ENCODE data around the gene SULT4A1. TPM values are rescaled to one million over a fixed set of nuclear protein-coding genes. Genes with fewer than 3 reads are reported as not detected.

The SULT4A1 gene, protein sequence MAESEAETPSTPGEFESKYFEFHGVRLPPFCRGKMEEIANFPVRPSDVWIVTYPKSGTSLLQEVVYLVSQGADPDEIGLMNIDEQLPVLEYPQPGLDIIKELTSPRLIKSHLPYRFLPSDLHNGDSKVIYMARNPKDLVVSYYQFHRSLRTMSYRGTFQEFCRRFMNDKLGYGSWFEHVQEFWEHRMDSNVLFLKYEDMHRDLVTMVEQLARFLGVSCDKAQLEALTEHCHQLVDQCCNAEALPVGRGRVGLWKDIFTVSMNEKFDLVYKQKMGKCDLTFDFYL
- not detected for total RNA-seq

DNA sequence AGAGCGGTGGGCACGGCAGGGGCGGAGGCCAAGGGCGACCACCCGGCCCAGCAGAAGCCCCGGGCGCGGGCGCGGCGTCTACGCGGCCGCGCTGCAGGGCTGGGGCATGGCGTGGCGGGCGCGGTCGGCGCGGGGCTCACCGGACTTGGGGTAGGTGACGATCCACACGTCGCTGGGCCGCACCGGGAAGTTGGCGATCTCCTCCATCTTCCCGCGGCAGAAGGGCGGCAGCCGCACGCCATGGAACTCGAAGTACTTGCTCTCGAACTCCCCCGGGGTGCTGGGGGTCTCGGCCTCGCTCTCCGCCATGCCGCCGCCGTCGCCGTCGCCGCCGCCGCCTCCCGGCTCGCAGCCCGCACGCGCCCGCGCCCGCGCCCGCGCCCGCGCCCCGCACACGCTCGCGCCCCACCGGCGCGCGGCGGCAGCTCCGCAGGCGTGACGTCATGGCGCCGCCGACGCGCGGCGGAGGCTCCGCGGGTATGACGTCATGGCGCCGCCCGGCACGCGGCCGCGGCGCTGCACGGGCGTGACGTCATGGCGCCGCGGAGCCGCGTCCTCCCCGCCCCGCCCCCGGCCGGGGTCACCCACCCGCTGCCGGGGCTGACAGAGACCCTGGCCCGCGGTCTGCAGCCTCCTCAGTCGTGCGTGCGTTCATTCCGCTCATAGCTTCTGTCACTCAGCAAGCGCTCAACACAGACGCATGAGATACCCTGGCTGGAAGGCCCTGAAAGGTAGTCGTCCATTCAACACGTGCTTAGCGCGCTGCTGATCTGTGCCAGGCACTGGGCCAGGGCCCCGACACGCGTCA is at the start of gene SULT4A1:
Gene SULT4A1 (minus strand): TSS at position 440 of the 808 bp plus-strand sequence. CDS start 131 bp downstream, at position 309.
- WGBS, 2 donors: 8 to 14% methylated on average over 15 to 30 of the region's 121 CpGs
- H3K9me3 ChIP-seq: no peaks in the 10 kb centered on the region
- peaks cover 0 to 14% (median 0%) of the 10 kb centered on the region in 4 donors for H3K4me1 ChIP-seq
- TF ChIP-seq POLR2AphosphoS5 (IDR thresholded peaks at IDR 0.05): no peak
- TF ChIP-seq POLR2A (IDR thresholded peaks at IDR 0.05): no peak
- TF ChIP-seq EP300 (IDR thresholded peaks at IDR 0.05): no peak
- H3K4me3 ChIP-seq: peak within 1 kb of the TSS in 1 of 4 donors; percentile 21
- peak in 1 of 2 donors; percentile 82 for DNase-seq
- no peak within 1 kb of the TSS for H3K27ac ChIP-seq
- peaks cover 0 to 18% (median 7%) of the 10 kb centered on the region in 4 donors for H3K27me3 ChIP-seq
- no peaks in the 10 kb centered on the region for H3K36me3 ChIP-seq
- ATAC-seq (ENCODE audit: low FRiP score in 2 of 2): no peak

GRCh38 chr22:43911351-43911750 is 49.0 kb upstream of the SULT4A1 start:
- no peaks in the 10 kb centered on the region for H3K9me3 ChIP-seq
- DNase-seq: no peak
- WGBS, 2 donors: 22% methylated on average over 4 of the region's 4 CpGs
- ATAC-seq (ENCODE audit: low FRiP score in 2 of 2): no peak
- no peaks in the 10 kb centered on the region for H3K36me3 ChIP-seq
- TF ChIP-seq POLR2A (IDR thresholded peaks at IDR 0.05) (no peak), POLR2AphosphoS5 (IDR thresholded peaks at IDR 0.05) (no peak), CTCF (IDR thresholded peaks at IDR 0.05) (no peak), EP300 (IDR thresholded peaks at IDR 0.05) (no peak)
- no peak overlapping the region for H3K27ac ChIP-seq
- no peaks in the 10 kb centered on the region for H3K4me1 ChIP-seq
- H3K4me3 ChIP-seq: no peak overlapping the region
- H3K27me3 ChIP-seq: no peaks in the 10 kb centered on the region

DNA sequence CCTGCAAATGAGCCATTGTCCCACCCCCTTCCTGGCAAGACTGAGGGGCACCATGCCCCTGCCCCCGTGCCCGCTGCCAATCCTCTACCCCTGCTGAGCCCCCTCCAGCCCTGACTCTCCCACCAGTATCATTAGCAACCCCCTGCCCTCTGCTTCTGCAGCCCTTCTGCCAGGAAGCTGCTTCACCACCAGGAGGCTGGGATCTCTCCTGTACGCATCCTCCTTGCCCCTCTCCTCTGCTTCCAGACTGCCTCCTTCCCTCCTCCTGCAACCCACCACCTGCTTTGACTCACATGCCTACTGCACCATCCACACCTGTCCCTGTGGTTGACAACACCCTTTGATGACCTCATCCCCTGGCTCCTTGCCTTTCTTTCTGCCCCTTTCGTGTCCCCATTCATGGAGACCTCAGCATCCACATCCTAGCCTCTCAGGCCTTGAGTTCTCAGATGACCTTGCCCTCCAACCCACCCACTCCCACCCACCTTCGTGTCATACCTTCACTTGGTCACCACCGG is 47.9 kb upstream of the SULT4A1 start:
- Histone ChIP-seq H3K27me3 (no peaks in the 10 kb centered on the region), H3K36me3 (no peaks in the 10 kb centered on the region), H3K27ac (no peak overlapping the region), H3K4me3 (no peak overlapping the region), H3K4me1 (no peaks in the 10 kb centered on the region), H3K9me3 (no peaks in the 10 kb centered on the region)
- WGBS, 2 donors: 60 to 68% methylated on average over 6 of the region's 6 CpGs
- TF ChIP-seq CTCF (IDR thresholded peaks at IDR 0.05) (no peak), POLR2AphosphoS5 (IDR thresholded peaks at IDR 0.05) (no peak), EP300 (IDR thresholded peaks at IDR 0.05) (no peak), POLR2A (IDR thresholded peaks at IDR 0.05) (no peak)
- no peak for ATAC-seq (ENCODE audit: low FRiP score in 2 of 2)
- no peak for DNase-seq

DNA sequence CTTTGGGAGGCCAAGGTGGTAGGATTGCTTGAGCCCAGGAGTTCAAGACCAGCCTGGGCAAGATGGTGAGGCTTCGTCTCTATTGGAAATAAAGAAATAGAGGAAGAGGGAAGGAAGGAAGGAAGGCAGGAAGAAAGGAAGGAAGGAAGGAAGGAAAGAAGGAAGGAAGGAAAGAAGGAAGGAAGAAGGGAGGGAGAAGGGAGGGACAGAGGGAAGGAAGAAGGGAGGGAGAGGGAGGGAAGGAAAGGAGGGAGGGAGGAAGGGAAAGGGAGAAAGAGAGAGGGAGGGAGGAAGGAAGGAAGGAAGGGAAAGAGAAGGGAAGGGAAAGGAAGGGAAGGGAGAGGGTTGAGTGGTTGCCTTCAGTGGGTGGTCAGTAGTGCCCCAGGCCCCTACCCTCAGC is 47.4 kb upstream of the SULT4A1 start:
- Histone ChIP-seq H3K9me3 (no peaks in the 10 kb centered on the region), H3K27me3 (no peaks in the 10 kb centered on the region), H3K36me3 (no peaks in the 10 kb centered on the region), H3K4me3 (no peak overlapping the region), H3K27ac (no peak overlapping the region), H3K4me1 (no peaks in the 10 kb centered on the region)
- ATAC-seq (ENCODE audit: low FRiP score in 2 of 2) (no peak), DNase-seq (no peak)
- 61 to 84% methylated on average over 1 of the region's 1 CpG for WGBS, 2 donors
- TF ChIP-seq POLR2A (IDR thresholded peaks at IDR 0.05): no peak
- no peak for TF ChIP-seq CTCF (IDR thresholded peaks at IDR 0.05)
- no peak for TF ChIP-seq POLR2AphosphoS5 (IDR thresholded peaks at IDR 0.05)
- TF ChIP-seq EP300 (IDR thresholded peaks at IDR 0.05): no peak

GRCh38 chr22:43905681-43906080 is 43.4 kb upstream of the SULT4A1 start:
- Histone ChIP-seq H3K4me1 (no peaks in the 10 kb centered on the region), H3K36me3 (no peaks in the 10 kb centered on the region), H3K4me3 (no peak overlapping the region), H3K9me3 (no peaks in the 10 kb centered on the region), H3K27ac (no peak overlapping the region), H3K27me3 (no peaks in the 10 kb centered on the region)
- 43 to 55% methylated on average over 7 of the region's 7 CpGs for WGBS, 2 donors
- no peak for TF ChIP-seq CTCF (IDR thresholded peaks at IDR 0.05)
- no peak for TF ChIP-seq EP300 (IDR thresholded peaks at IDR 0.05)
- TF ChIP-seq POLR2AphosphoS5 (IDR thresholded peaks at IDR 0.05): no peak
- TF ChIP-seq POLR2A (IDR thresholded peaks at IDR 0.05): no peak
- ATAC-seq (ENCODE audit: low FRiP score in 2 of 2) (no peak), DNase-seq (no peak)
